ENCODE data around the gene PRRX2. TPM values are rescaled to one million over a fixed set of nuclear protein-coding genes. Genes with fewer than 3 reads are reported as not detected.

The PRRX2 gene
- total RNA-seq, 1 donor from 2014 or later: 5.6 TPM

- H3K4me1 Mint-ChIP-seq (ENCODE audit: unreplicated experiment): peaks cover 57% of the 10 kb centered on the region
- no peak overlapping the region for H3K27ac Mint-ChIP-seq (ENCODE audit: unreplicated experiment)
- DNase-seq (ENCODE audit: extremely low spot score, unreplicated experiment): no peak
- H3K27me3 Mint-ChIP-seq (ENCODE audit: unreplicated experiment): peaks cover 2% of the 10 kb centered on the region
- no peaks in the 10 kb centered on the region for H3K36me3 Mint-ChIP-seq (ENCODE audit: unreplicated experiment)
- TF ChIP-seq, protein P1, sequence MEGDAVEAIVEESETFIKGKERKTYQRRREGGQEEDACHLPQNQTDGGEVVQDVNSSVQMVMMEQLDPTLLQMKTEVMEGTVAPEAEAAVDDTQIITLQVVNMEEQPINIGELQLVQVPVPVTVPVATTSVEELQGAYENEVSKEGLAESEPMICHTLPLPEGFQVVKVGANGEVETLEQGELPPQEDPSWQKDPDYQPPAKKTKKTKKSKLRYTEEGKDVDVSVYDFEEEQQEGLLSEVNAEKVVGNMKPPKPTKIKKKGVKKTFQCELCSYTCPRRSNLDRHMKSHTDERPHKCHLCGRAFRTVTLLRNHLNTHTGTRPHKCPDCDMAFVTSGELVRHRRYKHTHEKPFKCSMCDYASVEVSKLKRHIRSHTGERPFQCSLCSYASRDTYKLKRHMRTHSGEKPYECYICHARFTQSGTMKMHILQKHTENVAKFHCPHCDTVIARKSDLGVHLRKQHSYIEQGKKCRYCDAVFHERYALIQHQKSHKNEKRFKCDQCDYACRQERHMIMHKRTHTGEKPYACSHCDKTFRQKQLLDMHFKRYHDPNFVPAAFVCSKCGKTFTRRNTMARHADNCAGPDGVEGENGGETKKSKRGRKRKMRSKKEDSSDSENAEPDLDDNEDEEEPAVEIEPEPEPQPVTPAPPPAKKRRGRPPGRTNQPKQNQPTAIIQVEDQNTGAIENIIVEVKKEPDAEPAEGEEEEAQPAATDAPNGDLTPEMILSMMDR (IDR thresholded peaks at IDR 0.05): no peak
- H3K9me3 Mint-ChIP-seq (ENCODE audit: unreplicated experiment): no peaks in the 10 kb centered on the region
- H3K4me3 Mint-ChIP-seq (ENCODE audit: unreplicated experiment): no peak overlapping the region
These were observed 8.2 kb downstream of the PRRX2 start for GRCh38 chr9:129673602-129674001.

GRCh38 chr9:129674229-129674628, 8.8 kb downstream of the PRRX2 start:
- TF ChIP-seq, protein P1 (IDR thresholded peaks at IDR 0.05): no peak
- Mint-ChIP-seq H3K27ac (ENCODE audit: unreplicated experiment) (no peak overlapping the region), H3K9me3 (ENCODE audit: unreplicated experiment) (no peaks in the 10 kb centered on the region), H3K36me3 (ENCODE audit: unreplicated experiment) (no peaks in the 10 kb centered on the region), H3K27me3 (ENCODE audit: unreplicated experiment) (peaks cover 2% of the 10 kb centered on the region), H3K4me1 (ENCODE audit: unreplicated experiment) (peaks cover 51% of the 10 kb centered on the region), H3K4me3 (ENCODE audit: unreplicated experiment) (no peak overlapping the region)
- no peak for DNase-seq (ENCODE audit: extremely low spot score, unreplicated experiment)

- H3K27ac Mint-ChIP-seq (ENCODE audit: unreplicated experiment): no peak overlapping the region
These were observed 10.2 kb downstream of the PRRX2 start for GRCh38 chr9:129675620-129676019.

GRCh38 chr9:129676287-129676686, 10.8 kb downstream of the PRRX2 start:
- Mint-ChIP-seq H3K9me3 (ENCODE audit: unreplicated experiment) (no peaks in the 10 kb centered on the region), H3K4me3 (ENCODE audit: unreplicated experiment) (no peak overlapping the region), H3K36me3 (ENCODE audit: unreplicated experiment) (no peaks in the 10 kb centered on the region), H3K27ac (ENCODE audit: unreplicated experiment) (no peak overlapping the region), H3K27me3 (ENCODE audit: unreplicated experiment) (peaks cover 2% of the 10 kb centered on the region), H3K4me1 (ENCODE audit: unreplicated experiment) (peaks cover 37% of the 10 kb centered on the region)
- no peak for DNase-seq (ENCODE audit: extremely low spot score, unreplicated experiment)
- TF ChIP-seq, protein P1 (IDR thresholded peaks at IDR 0.05): no peak

More at GRCh38 chr9:129675620-129676019, 10.2 kb downstream of the PRRX2 start:
- H3K36me3 Mint-ChIP-seq (ENCODE audit: unreplicated experiment): no peaks in the 10 kb centered on the region
- peaks cover 43% of the 10 kb centered on the region for H3K4me1 Mint-ChIP-seq (ENCODE audit: unreplicated experiment)
- H3K27me3 Mint-ChIP-seq (ENCODE audit: unreplicated experiment): peaks cover 2% of the 10 kb centered on the region
- no peak overlapping the region for H3K4me3 Mint-ChIP-seq (ENCODE audit: unreplicated experiment)
- no peaks in the 10 kb centered on the region for H3K9me3 Mint-ChIP-seq (ENCODE audit: unreplicated experiment)
- TF ChIP-seq, protein P1 (IDR thresholded peaks at IDR 0.05): no peak
- DNase-seq (ENCODE audit: extremely low spot score, unreplicated experiment): no peak

DNA sequence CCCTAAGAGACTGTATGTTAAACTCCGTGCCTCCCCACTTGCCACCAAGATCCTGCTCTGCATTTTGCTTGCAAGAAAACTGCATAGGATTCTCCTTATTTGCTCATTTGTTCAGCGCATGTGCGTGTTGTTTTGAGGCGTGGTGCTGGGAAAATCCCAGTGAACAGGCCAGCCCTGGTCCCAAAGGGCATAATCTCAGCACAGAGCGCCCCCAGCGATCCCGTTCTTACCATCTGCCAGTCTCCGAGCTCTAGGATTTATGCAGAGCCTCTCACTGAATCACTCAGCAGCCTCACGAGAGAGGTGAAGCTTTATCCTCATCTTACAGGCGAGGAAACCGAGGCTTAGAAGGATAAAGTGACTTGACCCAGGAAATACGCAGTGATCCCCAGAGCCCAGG, 11.5 kb downstream of the PRRX2 start:
- no peak overlapping the region for H3K4me3 Mint-ChIP-seq (ENCODE audit: unreplicated experiment)
- H3K4me1 Mint-ChIP-seq (ENCODE audit: unreplicated experiment): peaks cover 30% of the 10 kb centered on the region
- H3K9me3 Mint-ChIP-seq (ENCODE audit: unreplicated experiment): no peaks in the 10 kb centered on the region
- H3K27ac Mint-ChIP-seq (ENCODE audit: unreplicated experiment): peak overlapping the region; percentile 77
- TF ChIP-seq, protein P1 (IDR thresholded peaks at IDR 0.05): no peak
- H3K36me3 Mint-ChIP-seq (ENCODE audit: unreplicated experiment): no peaks in the 10 kb centered on the region
- no peak for DNase-seq (ENCODE audit: extremely low spot score, unreplicated experiment)
- peaks cover 2% of the 10 kb centered on the region for H3K27me3 Mint-ChIP-seq (ENCODE audit: unreplicated experiment)

Measured in osteocyte (in vitro differentiated cells).